HL-60 (cell line): ENCODE data around the gene PAQR9.

Experiments used
- DNase-seq, 2 experiments: peaks; one replicate each; pipeline ENCODE4 v3.0.0-alpha.2; 2010 to 2020; ENCODE audit warnings: low read depth in 1 of 2, low spot score in 1 of 2
- H3K27ac ChIP-seq: fragments of 250-450 bp; sonication (Bioruptor Pico); replicated peaks from 2 replicates; pipeline ENCODE4 v1.5.1; 2020; ENCODE audit warnings: mild to moderate bottlenecking, moderate library complexity
- H3K27me3 ChIP-seq: fragments of 250-450 bp; sonication (Bioruptor Pico); 2 replicates; pipeline ENCODE4 v1.5.1; 2021; ENCODE audit warnings: mild to moderate bottlenecking, moderate library complexity; ENCODE audit not compliant: insufficient read depth, poor library complexity, severe bottlenecking
- H3K4me3 ChIP-seq: replicated peaks from 2 replicates; pipeline ENCODE4 v1.5.1; 2011; ENCODE audit warnings: mild to moderate bottlenecking, control low read depth, low read length; ENCODE audit not compliant: insufficient read depth
- CTCF ChIP-seq: IDR thresholded peaks from one replicate; pipeline ENCODE4 v1.5.1; 2011; ENCODE audit warnings: low read length, control low read depth, inconsistent platforms; ENCODE audit not compliant: insufficient read depth
- GABPA ChIP-seq: IDR thresholded peaks from 2 replicates; pipeline ENCODE4 v1.6.1; 2012; ENCODE audit warnings: low read depth
- POLR2AphosphoS5 ChIP-seq: IDR thresholded peaks from 2 replicates; pipeline ENCODE4 v1.6.1; 2012; ENCODE audit warnings: low read depth
- REST ChIP-seq: IDR thresholded peaks from 2 replicates; pipeline ENCODE4 v1.6.1; 2012; ENCODE audit warnings: low read depth; ENCODE audit not compliant: insufficient replicate concordance
- SPI1 ChIP-seq: IDR thresholded peaks from 2 replicates; pipeline ENCODE4 v1.6.1; 2012; ENCODE audit warnings: low read depth, mild to moderate bottlenecking, borderline replicate concordance

PAQR9 gene

GRCh38 chr3:142913432-142913831 lies 50.0 kb downstream of the PAQR9 start:
- H3K27me3 ChIP-seq = no peaks in the 10 kb centered on the region
- TF ChIP-seq SPI1 (no peak), POLR2AphosphoS5 (no peak), CTCF (no peak), GABPA (no peak), REST (no peak)
- DNase-seq = no peak

GRCh38 chr3:142912402-142913172 lies 50.9 kb downstream of the PAQR9 start:
- Histone ChIP-seq H3K4me3 (no peak overlapping the region), H3K27me3 (no peaks in the 10 kb centered on the region), H3K27ac (no peak overlapping the region)
- no peak for TF ChIP-seq GABPA
- TF ChIP-seq REST = no peak
- no peak for TF ChIP-seq SPI1
- TF ChIP-seq CTCF = no peak
- no peak for TF ChIP-seq POLR2AphosphoS5
- no peak for DNase-seq

More at GRCh38 chr3:142913432-142913831, 50.0 kb downstream of the PAQR9 start:
- Histone ChIP-seq H3K27ac (no peak overlapping the region), H3K4me3 (no peak overlapping the region)
